Mesothelial cell of epicardium (in vitro differentiated cells): ENCODE results near the gene LATS1. TPM values are rescaled to one million over a fixed set of nuclear protein-coding genes. Genes with fewer than 3 reads are reported as not detected.
A peak's percentile ranks its signal among the peaks of the same experiment; 100 is the strongest.

Experiments
- DNase-seq, 2 experiments: peaks; one replicate each; pipeline ENCODE4 v3.0.0; 2021; ENCODE audit warnings: low spot score in 2 of 2; ENCODE audit not compliant: unreplicated experiment in 2 of 2
- H3K27ac Mint-ChIP-seq: 2 replicates; pipeline ENCODE4 v1.8.0; 2021; ENCODE audit warnings: mixed read lengths
- H3K27me3 Mint-ChIP-seq: 2 replicates; pipeline ENCODE4 v1.8.0; 2021; ENCODE audit warnings: low read depth, mixed read lengths
- H3K36me3 Mint-ChIP-seq: 2 replicates; pipeline ENCODE4 v1.8.0; 2021; ENCODE audit warnings: mixed read lengths
- H3K4me1 Mint-ChIP-seq: 2 replicates; pipeline ENCODE4 v1.8.0; 2021; ENCODE audit warnings: mixed read lengths
- H3K4me3 Mint-ChIP-seq: 2 replicates; pipeline ENCODE4 v1.8.0; 2021; ENCODE audit warnings: mild to moderate bottlenecking, moderate library complexity, mixed read lengths
- H3K9me3 Mint-ChIP-seq: 2 replicates; pipeline ENCODE4 v1.8.0; 2021; ENCODE audit warnings: mixed read lengths
- total RNA-seq: library from RNA; stranded (reverse); gene quantifications from 3 replicates; pipeline ENCODE4 v1.2.1, GENCODE V29; 2021
- TF ChIP-seq, protein P1 (sequence below): fragments of 200-600 bp; sonication (generic); IDR thresholded peaks from one replicate; pipeline ENCODE4 v1.5.0; 2021; ENCODE audit warnings: antibody characterized with exemption; ENCODE audit not compliant: unreplicated experiment

The LATS1 gene
- total RNA-seq, 1 donor from 2014 or later = 39.4 TPM

DNA sequence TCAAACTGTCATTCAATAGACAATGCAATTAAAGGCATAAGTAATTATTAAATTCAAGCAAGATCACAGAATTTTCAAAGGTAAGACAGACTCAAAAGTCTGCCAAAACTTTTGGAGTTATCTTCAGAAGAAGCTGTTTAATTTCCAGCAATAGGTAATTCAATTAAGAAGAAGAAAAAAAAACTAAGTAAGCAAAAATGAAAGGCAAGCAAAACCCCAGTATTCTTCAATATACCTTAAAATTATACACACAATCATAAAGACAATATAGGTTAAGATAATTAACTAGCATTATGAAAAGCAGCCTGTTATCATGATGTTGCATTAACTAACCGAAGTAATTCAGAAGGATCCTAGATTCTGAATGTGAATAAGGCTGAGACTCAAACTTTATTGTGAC lies 3.5 kb downstream of the LATS1 start:
- Mint-ChIP-seq H3K27ac (no peak overlapping the region), H3K36me3 (peaks cover 7% of the 10 kb centered on the region), H3K4me1 (peaks cover 27% of the 10 kb centered on the region), H3K27me3 (no peaks in the 10 kb centered on the region), H3K4me3 (no peak overlapping the region), H3K9me3 (no peaks in the 10 kb centered on the region)
- DNase-seq = no peak
- TF ChIP-seq, protein P1, sequence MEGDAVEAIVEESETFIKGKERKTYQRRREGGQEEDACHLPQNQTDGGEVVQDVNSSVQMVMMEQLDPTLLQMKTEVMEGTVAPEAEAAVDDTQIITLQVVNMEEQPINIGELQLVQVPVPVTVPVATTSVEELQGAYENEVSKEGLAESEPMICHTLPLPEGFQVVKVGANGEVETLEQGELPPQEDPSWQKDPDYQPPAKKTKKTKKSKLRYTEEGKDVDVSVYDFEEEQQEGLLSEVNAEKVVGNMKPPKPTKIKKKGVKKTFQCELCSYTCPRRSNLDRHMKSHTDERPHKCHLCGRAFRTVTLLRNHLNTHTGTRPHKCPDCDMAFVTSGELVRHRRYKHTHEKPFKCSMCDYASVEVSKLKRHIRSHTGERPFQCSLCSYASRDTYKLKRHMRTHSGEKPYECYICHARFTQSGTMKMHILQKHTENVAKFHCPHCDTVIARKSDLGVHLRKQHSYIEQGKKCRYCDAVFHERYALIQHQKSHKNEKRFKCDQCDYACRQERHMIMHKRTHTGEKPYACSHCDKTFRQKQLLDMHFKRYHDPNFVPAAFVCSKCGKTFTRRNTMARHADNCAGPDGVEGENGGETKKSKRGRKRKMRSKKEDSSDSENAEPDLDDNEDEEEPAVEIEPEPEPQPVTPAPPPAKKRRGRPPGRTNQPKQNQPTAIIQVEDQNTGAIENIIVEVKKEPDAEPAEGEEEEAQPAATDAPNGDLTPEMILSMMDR = no peak

DNA sequence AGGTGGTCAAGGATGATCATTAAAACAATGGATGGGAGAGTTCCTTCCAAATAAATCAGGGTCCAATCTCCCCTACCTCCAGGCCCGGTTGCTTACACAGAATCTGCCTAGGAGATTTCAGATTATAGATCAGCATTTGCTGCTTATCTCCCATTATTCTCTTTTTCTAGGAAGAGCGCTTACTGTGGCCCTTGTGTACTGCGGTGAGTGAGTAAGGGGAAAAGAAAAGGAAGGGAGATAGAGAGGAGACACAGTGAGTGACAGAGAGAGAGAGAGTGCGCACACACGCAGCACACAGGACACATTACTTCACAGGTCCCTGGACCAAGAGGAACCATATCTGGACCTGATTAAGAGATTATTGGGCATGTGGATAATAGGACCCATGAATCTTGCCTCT lies 6.2 kb downstream of the LATS1 start:
- no peak overlapping the region for H3K4me3 Mint-ChIP-seq
- TF ChIP-seq, protein P1 = no peak
- no peak for DNase-seq
- H3K9me3 Mint-ChIP-seq = no peaks in the 10 kb centered on the region
- H3K27me3 Mint-ChIP-seq = no peaks in the 10 kb centered on the region
- peaks cover 29% of the 10 kb centered on the region for H3K4me1 Mint-ChIP-seq
- H3K36me3 Mint-ChIP-seq = peaks cover 7% of the 10 kb centered on the region
- no peak overlapping the region for H3K27ac Mint-ChIP-seq

DNA sequence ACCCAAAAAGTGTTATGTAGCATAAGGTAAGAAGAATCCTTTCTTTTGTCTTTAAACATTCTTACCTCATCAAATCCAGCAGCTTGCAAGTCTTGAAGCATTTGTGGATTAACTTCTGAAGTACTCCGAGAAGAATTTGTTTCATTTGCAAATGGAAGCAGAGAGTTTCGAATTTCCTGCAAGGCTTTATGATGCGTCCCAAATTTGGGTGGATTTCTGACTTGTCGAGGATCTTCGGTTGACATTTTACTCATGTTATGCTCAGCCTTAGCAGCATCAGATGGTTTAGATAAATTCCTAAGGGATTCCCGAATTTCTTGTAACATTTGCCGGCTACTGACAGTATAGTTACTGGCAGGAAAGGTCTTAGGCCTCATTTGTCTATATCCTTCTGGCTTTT lies 16.2 kb downstream of the LATS1 start:
- Mint-ChIP-seq H3K27me3 (no peaks in the 10 kb centered on the region), H3K4me3 (no peak overlapping the region), H3K4me1 (peaks cover 11% of the 10 kb centered on the region), H3K36me3 (peaks cover 3% of the 10 kb centered on the region), H3K27ac (peak overlapping the region; percentile 50), H3K9me3 (no peaks in the 10 kb centered on the region)
- no peak for DNase-seq
- TF ChIP-seq, protein P1 = no peak

DNA sequence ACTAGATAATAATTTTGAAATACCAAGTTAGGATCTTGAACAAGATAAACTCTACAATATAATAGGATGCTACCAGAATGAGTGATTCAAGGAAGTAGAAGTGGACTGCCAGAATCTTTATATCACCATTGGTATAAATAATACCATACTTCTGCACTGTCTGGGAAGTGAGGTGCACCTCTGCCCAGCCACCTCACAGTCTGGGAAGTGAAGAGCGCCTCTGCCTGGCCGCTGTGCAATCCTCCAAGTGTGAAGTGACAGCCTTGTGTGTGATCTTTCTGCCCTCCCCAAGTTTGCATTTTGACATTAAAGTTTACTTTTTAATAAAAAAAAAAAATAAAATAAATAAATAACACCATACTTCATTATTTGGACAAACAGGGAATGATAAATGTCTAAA lies 18.8 kb downstream of the LATS1 start:
- Mint-ChIP-seq H3K9me3 (no peaks in the 10 kb centered on the region), H3K27ac (no peak overlapping the region)
- TF ChIP-seq, protein P1 = no peak

DNA sequence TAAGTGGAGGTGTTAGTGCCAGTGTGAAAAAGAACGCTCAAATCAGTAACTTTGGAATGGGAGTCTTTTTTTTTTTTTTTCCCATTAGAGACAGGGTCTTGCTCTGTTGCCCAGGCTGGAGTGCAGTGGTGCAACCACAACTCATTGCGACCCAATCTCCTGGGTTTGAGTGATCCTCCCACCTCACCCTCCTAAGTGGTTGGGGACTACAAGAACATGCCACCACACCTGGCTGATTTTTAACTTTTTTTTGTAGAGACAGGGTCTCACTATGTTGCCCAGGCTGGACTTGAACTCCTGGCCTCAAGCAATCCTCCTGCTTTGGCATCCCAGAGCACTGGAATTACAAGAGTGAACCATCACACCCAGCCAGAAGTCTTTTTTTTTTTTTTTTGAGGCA lies 19.7 kb downstream of the LATS1 start:
- DNase-seq = no peak
- no peak overlapping the region for H3K27ac Mint-ChIP-seq
- no peak overlapping the region for H3K4me3 Mint-ChIP-seq
- TF ChIP-seq, protein P1 = no peak
- H3K4me1 Mint-ChIP-seq = peaks cover 8% of the 10 kb centered on the region
- no peaks in the 10 kb centered on the region for H3K27me3 Mint-ChIP-seq
- H3K36me3 Mint-ChIP-seq = peaks cover 6% of the 10 kb centered on the region
- no peaks in the 10 kb centered on the region for H3K9me3 Mint-ChIP-seq

More for the DNA sequence above, 18.8 kb downstream of the LATS1 start:
- Mint-ChIP-seq H3K4me1 (peaks cover 8% of the 10 kb centered on the region), H3K36me3 (peaks cover 3% of the 10 kb centered on the region), H3K27me3 (no peaks in the 10 kb centered on the region), H3K4me3 (no peak overlapping the region)
- no peak for DNase-seq

DNA sequence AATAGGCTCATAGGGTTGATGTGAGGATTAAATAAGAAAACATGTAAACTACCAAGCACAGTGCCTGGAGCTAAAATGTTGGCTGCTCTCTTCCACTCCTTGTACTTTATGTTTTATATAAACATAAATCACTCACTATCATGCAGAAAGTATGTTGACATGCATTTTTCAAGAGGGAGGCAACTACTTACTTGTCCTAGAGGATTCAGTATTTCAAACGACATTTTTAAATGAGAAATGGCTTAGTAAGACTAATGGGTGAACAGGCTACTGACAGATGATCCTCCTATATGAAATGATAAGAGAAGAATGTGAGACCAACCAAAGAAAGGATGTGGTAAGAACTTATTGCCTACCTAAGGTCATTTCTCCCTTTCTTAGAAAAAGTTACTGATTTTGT lies 21.0 kb downstream of the LATS1 start:
- Mint-ChIP-seq H3K4me3 (no peak overlapping the region), H3K36me3 (peaks cover 9% of the 10 kb centered on the region), H3K27ac (peak overlapping the region; percentile 47), H3K9me3 (no peaks in the 10 kb centered on the region), H3K27me3 (no peaks in the 10 kb centered on the region), H3K4me1 (peaks cover 8% of the 10 kb centered on the region)
- TF ChIP-seq, protein P1 = no peak
- DNase-seq = no peak
